Activated T-cell treated with anti-CD3 and anti-CD28 coated beads, Interleukin-2, amount 50 U/mL, for 72 hours (primary cell): ENCODE results near the gene LARP1. TPM values are rescaled to one million over a fixed set of nuclear protein-coding genes. Genes with fewer than 3 reads are reported as not detected.

ENCODE experiments used
- ATAC-seq, 2 donors: fragments of 150-1000 bp; cut with Tn5 transposase; replicated peaks in 1 of 2; 2 replicates each; pipeline ENCODE4 v1.10.0; 2021; ENCODE audit warnings: moderate library complexity in 2 of 2, mild to moderate bottlenecking in 1 of 2
- DNase-seq, 2 donors: peaks; one replicate each; pipeline ENCODE4 v3.0.0; 2021 to 2022; ENCODE audit warnings: mixed read lengths in 1 of 2
- H3K27ac Mint-ChIP-seq: one replicate; pipeline ENCODE4 v1.8.0; 2022; ENCODE audit warnings: mild to moderate bottlenecking, moderate library complexity, mixed read lengths
- H3K27me3 Mint-ChIP-seq: one replicate; pipeline ENCODE4 v1.8.0; 2022; ENCODE audit warnings: low read depth, mixed read lengths
- H3K36me3 Mint-ChIP-seq, 2 donors: one replicate each; pipeline ENCODE4 v1.8.0; 2022; ENCODE audit warnings: mixed read lengths in 2 of 2, mild to moderate bottlenecking in 1 of 2; ENCODE audit not compliant: insufficient read depth in 2 of 2
- H3K4me1 Mint-ChIP-seq: one replicate; pipeline ENCODE4 v1.8.0; 2022; ENCODE audit warnings: low read depth, mixed read lengths
- H3K4me3 Mint-ChIP-seq, 2 donors: one replicate each; pipeline ENCODE4 v1.8.0; 2022; ENCODE audit warnings: mild to moderate bottlenecking in 2 of 2, mixed read lengths in 2 of 2, moderate library complexity in 2 of 2
- H3K9me3 Mint-ChIP-seq, 2 donors: one replicate each; pipeline ENCODE4 v1.8.0; 2022; ENCODE audit warnings: mixed read lengths in 2 of 2
- total RNA-seq, 2 donors: library from RNA; stranded (reverse); gene quantifications; one replicate each; pipeline ENCODE4 v1.2.3, GENCODE V29; 2022

The LARP1 gene
- total RNA-seq, 2 donors from 2014 or later = 248 to 266 TPM

- peak; percentile 85 to 87 for DNase-seq
Observed at GRCh38 chr5:154857530-154858296, 102.5 kb downstream of the LARP1 start.

GRCh38 chr5:154858297-154858971 lies 103.3 kb downstream of the LARP1 start, which contains the start of gene CNOT8:
Gene CNOT8 (plus strand): TSS chr5:154858627. CDS start chr5:154863279, 4,652 bp downstream.
- Mint-ChIP-seq H3K27me3 (no peaks in the 10 kb centered on the region), H3K4me1 (peaks cover 43% of the 10 kb centered on the region), H3K27ac (peak within 1 kb of the TSS; percentile 97), H3K36me3 (peaks cover 5 to 15% of the 10 kb centered on the region in 2 donors), H3K4me3 (peak within 1 kb of the TSS; percentile 94 to 96), H3K9me3 (no peaks in the 10 kb centered on the region)
- DNase-seq (peak; percentile 98), ATAC-seq (peak; percentile 88 to 90)

More at GRCh38 chr5:154857530-154858296, 102.5 kb downstream of the LARP1 start:
- ATAC-seq = peak; percentile 63 to 65
- Mint-ChIP-seq H3K36me3 (peaks cover 4 to 9% of the 10 kb centered on the region in 2 donors), H3K4me3 (peak overlapping the region; percentile 94 to 96), H3K27ac (peak overlapping the region; percentile 97), H3K27me3 (no peaks in the 10 kb centered on the region), H3K4me1 (peaks cover 40% of the 10 kb centered on the region), H3K9me3 (no peaks in the 10 kb centered on the region)

GRCh38 chr5:154858972-154859871 lies 104.0 kb downstream of the LARP1 start:
- Mint-ChIP-seq H3K9me3 (no peaks in the 10 kb centered on the region), H3K4me1 (peaks cover 43% of the 10 kb centered on the region), H3K36me3 (peaks cover 5 to 16% of the 10 kb centered on the region in 2 donors), H3K27me3 (no peaks in the 10 kb centered on the region), H3K27ac (peak overlapping the region; percentile 97), H3K4me3 (peak overlapping the region; percentile 94 to 96)
- ATAC-seq (no peak), DNase-seq (no peak)

- peak overlapping the region; percentile 94 to 96 for H3K4me3 Mint-ChIP-seq
- peaks cover 50% of the 10 kb centered on the region for H3K4me1 Mint-ChIP-seq
- H3K9me3 Mint-ChIP-seq = no peaks in the 10 kb centered on the region
- H3K27me3 Mint-ChIP-seq = no peaks in the 10 kb centered on the region
- H3K27ac Mint-ChIP-seq = peak overlapping the region; percentile 97
- peaks cover 5 to 17% of the 10 kb centered on the region in 2 donors for H3K36me3 Mint-ChIP-seq
- ATAC-seq (no peak), DNase-seq (no peak)
Observed at GRCh38 chr5:154860123-154860522, 104.9 kb downstream of the LARP1 start.

GRCh38 chr5:154860765-154861164 lies 105.6 kb downstream of the LARP1 start:
- ATAC-seq (no peak), DNase-seq (no peak)
- peak overlapping the region; percentile 97 for H3K27ac Mint-ChIP-seq
- peaks cover 56% of the 10 kb centered on the region for H3K4me1 Mint-ChIP-seq
- peaks cover 8 to 21% of the 10 kb centered on the region in 2 donors for H3K36me3 Mint-ChIP-seq
- H3K4me3 Mint-ChIP-seq = peak overlapping the region; percentile 94 to 96
- H3K27me3 Mint-ChIP-seq = no peaks in the 10 kb centered on the region
- no peaks in the 10 kb centered on the region for H3K9me3 Mint-ChIP-seq

GRCh38 chr5:154861946-154862345 lies 106.8 kb downstream of the LARP1 start:
- peak overlapping the region; percentile 16 for H3K27ac Mint-ChIP-seq
- peaks cover 12 to 28% of the 10 kb centered on the region in 2 donors for H3K36me3 Mint-ChIP-seq
- DNase-seq (no peak), ATAC-seq (no peak)
- no peaks in the 10 kb centered on the region for H3K27me3 Mint-ChIP-seq
- H3K4me1 Mint-ChIP-seq = peaks cover 59% of the 10 kb centered on the region
- H3K9me3 Mint-ChIP-seq = no peaks in the 10 kb centered on the region
- peak overlapping the region; percentile 74 to 96 for H3K4me3 Mint-ChIP-seq

GRCh38 chr5:154862766-154863165 lies 107.6 kb downstream of the LARP1 start:
- H3K27ac Mint-ChIP-seq = peak overlapping the region; percentile 68
- H3K36me3 Mint-ChIP-seq = peaks cover 13 to 31% of the 10 kb centered on the region in 2 donors
- no peak for ATAC-seq

GRCh38 chr5:154863291-154864080 lies 108.3 kb downstream of the LARP1 start:
- peak overlapping the region; percentile 68 for H3K27ac Mint-ChIP-seq
- no peaks in the 10 kb centered on the region for H3K27me3 Mint-ChIP-seq
- H3K9me3 Mint-ChIP-seq = no peaks in the 10 kb centered on the region
- DNase-seq (no peak), ATAC-seq (no peak)
- H3K4me3 Mint-ChIP-seq = no peak overlapping the region
- H3K36me3 Mint-ChIP-seq = peaks cover 13 to 33% of the 10 kb centered on the region in 2 donors
- peaks cover 55% of the 10 kb centered on the region for H3K4me1 Mint-ChIP-seq

More at GRCh38 chr5:154862766-154863165, 107.6 kb downstream of the LARP1 start:
- no peak for DNase-seq
- Mint-ChIP-seq H3K4me3 (peak overlapping the region in 1 of 2 donors; percentile 96), H3K9me3 (no peaks in the 10 kb centered on the region), H3K4me1 (peaks cover 55% of the 10 kb centered on the region), H3K27me3 (no peaks in the 10 kb centered on the region)

- DNase-seq (no peak), ATAC-seq (no peak)
- Mint-ChIP-seq H3K36me3 (peaks cover 11 to 34% of the 10 kb centered on the region in 2 donors), H3K27ac (peak overlapping the region; percentile 54), H3K27me3 (no peaks in the 10 kb centered on the region), H3K9me3 (no peaks in the 10 kb centered on the region), H3K4me3 (no peak overlapping the region), H3K4me1 (peaks cover 43% of the 10 kb centered on the region)
Observed at GRCh38 chr5:154865466-154866184, 110.4 kb downstream of the LARP1 start.

- ATAC-seq = no peak
- Mint-ChIP-seq H3K27ac (peak overlapping the region; percentile 15), H3K4me1 (peaks cover 31% of the 10 kb centered on the region)
Observed at GRCh38 chr5:154866841-154867240, 111.7 kb downstream of the LARP1 start.

More at GRCh38 chr5:154866841-154867240, 111.7 kb downstream of the LARP1 start:
- H3K4me3 Mint-ChIP-seq = no peak overlapping the region
- DNase-seq = no peak
- no peaks in the 10 kb centered on the region for H3K27me3 Mint-ChIP-seq
- H3K36me3 Mint-ChIP-seq = peaks cover 14 to 40% of the 10 kb centered on the region in 2 donors
- H3K9me3 Mint-ChIP-seq = no peaks in the 10 kb centered on the region
